ENCODE results near the gene NSFL1C. TPM values are rescaled to one million over a fixed set of nuclear protein-coding genes. Genes with fewer than 3 reads are reported as not detected.

Gene NSFL1C
- total and polyA plus RNA-seq, 9 of the 15 experiments (the other 6 are each of a cell fraction or from before 2014, with no cell fraction given), result 20.8 to 119 (median 47.0) TPM

GRCh38 chr20:1513801-1514200 lies 47.2 kb upstream of the NSFL1C start:
- no peak for FAIRE-seq

More at GRCh38 chr20:1513801-1514200, 47.2 kb upstream of the NSFL1C start:
- ChIA-PET CTCF (ENCODE audit: low intra/inter-chr PET ratio) (no interaction called here), POLR2A (no interaction called here)
- H3K9ac ChIP-seq (ENCODE audit: insufficient read depth in 1 of 2, low read depth in 2 of 2, low read length in 2 of 2), result no peak overlapping the region
- no peaks in the 10 kb centered on the region for H3K9me3 ChIP-seq (replicated peaks; ENCODE audit: control insufficient read depth, insufficient read depth, low read depth, low read length)
- H3K4me1 ChIP-seq (replicated peaks in 1 of 2; ENCODE audit: control insufficient read depth in 2 of 2, insufficient read depth in 2 of 2, low read length in 2 of 2), result no peaks in the 10 kb centered on the region
- BruUV-seq (replicated peaks), result no TSS peak
- in situ Hi-C loops (cut with MboI), result loop anchor here (25.0 kb wide), 1 partner anchor 248 kb away; no protein-coding TSS in a partner anchor
- H3K79me2 ChIP-seq (ENCODE audit: control insufficient read depth, insufficient read depth, low read length), result no peaks in the 10 kb centered on the region
- H3K36me3 ChIP-seq (ENCODE audit: control insufficient read depth, insufficient read depth, low read length), result no peaks in the 10 kb centered on the region
- H4K20me1 ChIP-seq (replicated peaks; ENCODE audit: control insufficient read depth, insufficient read depth, low read length), result no peaks in the 10 kb centered on the region
- H3K27me3 ChIP-seq (ENCODE audit: control insufficient read depth in 2 of 2, insufficient read depth in 2 of 2, low read length in 2 of 2), result no peaks in the 10 kb centered on the region
- TF ChIP-seq HMGN3 (IDR thresholded peaks at IDR 0.05; ENCODE audit: borderline replicate concordance, extremely low read depth, insufficient read length, low read depth, low read length) (no peak), BDP1 (IDR thresholded peaks at IDR 0.05; ENCODE audit: insufficient read depth, insufficient read length) (no peak), TRIM24 (IDR thresholded peaks at IDR 0.05) (no peak), ZNF717 (CRISPR knock-in tag; IDR thresholded peaks at IDR 0.05) (no peak), HNRNPL (IDR thresholded peaks at IDR 0.05; ENCODE audit: low read depth, low read length) (no peak), RB1 (IDR thresholded peaks at IDR 0.05; ENCODE audit: low read depth) (no peak), UBTF (IDR thresholded peaks at IDR 0.05; ENCODE audit: borderline replicate concordance in 1 of 2, low read depth in 2 of 2, low read length in 2 of 2) (no peak), ZNF785 (CRISPR knock-in tag; IDR thresholded peaks at IDR 0.05) (no peak), HOMEZ (CRISPR knock-in tag; IDR thresholded peaks at IDR 0.05) (no peak), ERF (CRISPR knock-in tag; IDR thresholded peaks at IDR 0.05) (no peak), ZNF274 (IDR thresholded peaks at IDR 0.05; ENCODE audit: borderline replicate concordance, low read depth, low read length) (no peak), LARP7 (IDR thresholded peaks at IDR 0.05) (no peak), GATAD2B (IDR thresholded peaks at IDR 0.05; ENCODE audit: borderline replicate concordance) (no peak), HDAC2 (IDR thresholded peaks at IDR 0.05) (no peak), FOXO4 (CRISPR knock-in tag; IDR thresholded peaks at IDR 0.05) (no peak), SRSF3 (IDR thresholded peaks at IDR 0.05; ENCODE audit: insufficient read depth, low read length) (no peak), ZBTB34 (CRISPR knock-in tag; IDR thresholded peaks at IDR 0.05) (no peak), SAFB (IDR thresholded peaks at IDR 0.05; ENCODE audit: borderline replicate concordance, low read depth, low read length) (no peak)
- ATAC-seq, result no peak
- H3K4me2 ChIP-seq (ENCODE audit: insufficient read depth, low read length), result no peak overlapping the region
- 0% methylated on average over 1 of the region's 1 CpG for WGBS (ENCODE audit: insufficient coverage, low coverage, missing lambda C conversion rate)
- no peak for DNase-seq (ENCODE audit: extremely low read depth in 1 of 4, low spot score in 3 of 4)
- H2AFZ ChIP-seq (ENCODE audit: low read depth, low read length), result no peak overlapping the region
- no peak overlapping the region for H3K4me3 ChIP-seq
- no peaks in the 10 kb centered on the region for H3K9me1 ChIP-seq (ENCODE audit: control insufficient read depth, insufficient read depth, low read length)
- intact Hi-C loops (cut with micrococcal nuclease), result no loop called here
- H3K27ac ChIP-seq (ENCODE audit: extremely low read depth, low read depth, low read length), result no peak overlapping the region
